GOT3 (cell line): ENCODE measurements around the gene CTNNAL1.
"Not testable (repeated sequence)": the region's sequence is repeated elsewhere in the genome, so short reads cannot be mapped to it uniquely, and the experiment has no call there.

Experiments
- DNase-seq: peaks from one replicate; lab custom pipeline; 2025; ENCODE audit warnings: mixed read lengths; lab: John Stamatoyannopoulos, UW

The CTNNAL1 gene

GRCh38 chr9:108928386-108928785 is 84.9 kb downstream of the CTNNAL1 start:
- no peak for DNase-seq

GRCh38 chr9:108924466-108924865 is 88.8 kb downstream of the CTNNAL1 start:
- DNase-seq = no peak

- DNase-seq = no peak
These were observed 92.1 kb downstream of the CTNNAL1 start for GRCh38 chr9:108921200-108921599.

- DNase-seq = not testable (repeated sequence)
These were observed 92.9 kb downstream of the CTNNAL1 start for GRCh38 chr9:108920401-108920800.

GRCh38 chr9:108919517-108919916 is 93.8 kb downstream of the CTNNAL1 start:
- no peak for DNase-seq

- no peak for DNase-seq
These were observed 99.9 kb downstream of the CTNNAL1 start for GRCh38 chr9:108913391-108913790.

GRCh38 chr9:108911820-108912219 is 101.5 kb downstream of the CTNNAL1 start:
- DNase-seq = no peak

- no peak for DNase-seq
These were observed 102.4 kb downstream of the CTNNAL1 start for GRCh38 chr9:108910914-108911313.

- no peak for DNase-seq
These were observed 102.9 kb downstream of the CTNNAL1 start for GRCh38 chr9:108910402-108910801.

GRCh38 chr9:108905494-108905893 is 107.8 kb downstream of the CTNNAL1 start:
- DNase-seq = no peak

- DNase-seq = no peak
These were observed 109.1 kb downstream of the CTNNAL1 start for GRCh38 chr9:108904161-108904560.

- DNase-seq = no peak
These were observed 109.7 kb downstream of the CTNNAL1 start for GRCh38 chr9:108903420-108904103.

- DNase-seq = no peak
These were observed 113.1 kb downstream of the CTNNAL1 start for GRCh38 chr9:108900176-108900575.

GRCh38 chr9:108899023-108899695 is 114.1 kb downstream of the CTNNAL1 start:
- DNase-seq = not testable (repeated sequence)

- no peak for DNase-seq
These were observed 115.8 kb downstream of the CTNNAL1 start for GRCh38 chr9:108897324-108898096.

GRCh38 chr9:108894225-108894997 is 118.9 kb downstream of the CTNNAL1 start:
- no peak for DNase-seq
